HCT116 (cell line): ENCODE data around the gene DHRS7B. TPM values are rescaled to one million over a fixed set of nuclear protein-coding genes. Genes with fewer than 3 reads are reported as not detected.

Experiments
- ATAC-seq: fragments of 200-7000 bp; cut with Tn5 transposase; 2 replicates; pipeline ENCODE4 v1.9.1; 2020; ENCODE audit warnings: mild to moderate bottlenecking, moderate library complexity
- BruUV-seq: library from RNA; stranded (reverse); fragments of 400-500 nt; replicated peaks from 2 replicates; lab custom pipeline; 2021; lab: Mats Ljungman, UMichigan
- CTCF ChIA-PET: fragments of 300-600 bp; sonication (Branson Sonifier 250); formaldehyde crosslinking; loops from one replicate; lab custom pipeline; 2021; ENCODE audit warnings: antibody characterized with exemption; lab: Charles Lee
- POLR2A ChIA-PET: fragments of 300-600, 350-600 bp; sonication (Branson Sonifier 250); formaldehyde crosslinking; loops from one replicate; lab custom pipeline; 2021; ENCODE audit warnings: antibody characterized with exemption; lab: Charles Lee
- RAD21 ChIA-PET, 2 experiments: fragments of 300-600 bp; sonication (Branson Sonifier 250); formaldehyde crosslinking; loops; one replicate each; lab custom pipeline; 2023; ENCODE audit warnings: low total read pairs in 2 of 2; ENCODE audit not compliant: uncharacterized antibody in 2 of 2, unreplicated experiment in 2 of 2, low non-redundant PET in 1 of 2; lab: Charles Lee
- DNase-seq: peaks from one replicate; pipeline ENCODE4 v3.0.0-alpha.2; 2010; ENCODE audit warnings: low read depth, low spot score
- H2AFZ ChIP-seq: fragments of 200-600 bp; shearing (Covaris generic), sonication (generic); 2 replicates; pipeline ENCODE4 v1.6.1; 2017; ENCODE audit warnings: low read depth, mixed run types, mixed read lengths, antibody characterized with exemption, low read length; ENCODE audit not compliant: poor library complexity, severe bottlenecking
- H3K27ac ChIP-seq: 2 replicates; pipeline ENCODE4 v1.5.1; 2012; ENCODE audit warnings: low read depth, low read length
- H3K27me3 ChIP-seq: fragments of 200-600 bp; sonication (generic); 2 replicates; pipeline ENCODE4 v1.6.1; 2016; ENCODE audit warnings: mixed run types, low read length, mixed read lengths; ENCODE audit not compliant: insufficient read depth
- H3K36me3 ChIP-seq, 2 experiments: fragments of 200-500 bp in 1 of 2; fragments of 200-600 bp in 1 of 2; sonication (Bioruptor generic) in 1 of 2; sonication (generic) in 1 of 2; 2 replicates each; pipeline versions ENCODE4 v1.5.1 to v1.6.1; 2014 to 2016; ENCODE audit warnings: low read length in 2 of 2, inconsistent platforms in 1 of 2, mixed read lengths in 1 of 2, mixed run types in 1 of 2; ENCODE audit not compliant: insufficient read depth in 2 of 2, control insufficient read depth in 1 of 2
- H3K4me1 ChIP-seq, 2 experiments: fragments of 200-600 bp in 1 of 2; sonication (generic) in 1 of 2; 2 replicates each; pipeline versions ENCODE4 v1.5.1 to v1.6.1; 2012 to 2017; ENCODE audit warnings: low read length in 2 of 2, inconsistent platforms in 1 of 2, mild to moderate bottlenecking in 1 of 2, mixed read lengths in 1 of 2, mixed run types in 1 of 2, moderate library complexity in 1 of 2; ENCODE audit not compliant: insufficient read depth in 2 of 2, control insufficient read depth in 1 of 2
- H3K4me2 ChIP-seq: fragments of 200-600 bp; sonication (generic); 2 replicates; pipeline ENCODE4 v1.6.1; 2017; ENCODE audit warnings: mixed run types, low read length, mixed read lengths
- H3K4me3 ChIP-seq, 2 experiments: fragments of 200-600 bp in 1 of 2; sonication (generic) in 1 of 2; replicated peaks in 1 of 2; 2 replicates each; pipeline ENCODE4 v1.5.1; 2011 to 2016; ENCODE audit warnings: low read length in 2 of 2, control low read depth in 1 of 2, low read depth in 1 of 2, mild to moderate bottlenecking in 1 of 2, mixed read lengths in 1 of 2, mixed run types in 1 of 2
- H3K79me2 ChIP-seq: fragments of 200-600 bp; sonication (generic); 2 replicates; pipeline ENCODE4 v1.6.1; 2017; ENCODE audit warnings: mild to moderate bottlenecking, mixed run types, low read length, moderate library complexity, mixed read lengths; ENCODE audit not compliant: insufficient read depth
- H3K9ac ChIP-seq: fragments of 200-600 bp; sonication (generic); 2 replicates; pipeline ENCODE4 v1.6.1; 2016; ENCODE audit warnings: low read length, mixed read lengths
- H3K9me2 ChIP-seq: fragments of 200-600 bp; sonication (generic), shearing (Covaris generic); 2 replicates; pipeline ENCODE4 v1.6.1; 2017; ENCODE audit warnings: mixed run types, mild to moderate bottlenecking, moderate library complexity; ENCODE audit not compliant: insufficient read depth
- H3K9me3 ChIP-seq, 2 experiments: fragments of 200-500 bp in 1 of 2; fragments of 200-600 bp in 1 of 2; sonication (Bioruptor generic) in 1 of 2; sonication (generic) in 1 of 2; 2 replicates each; pipeline ENCODE4 v1.6.1; 2014 to 2017; ENCODE audit warnings: low read length in 2 of 2, mixed read lengths in 2 of 2, inconsistent platforms in 1 of 2, low read depth in 1 of 2, mild to moderate bottlenecking in 1 of 2, mixed run types in 1 of 2, moderate library complexity in 1 of 2; ENCODE audit not compliant: control insufficient read depth in 1 of 2, insufficient read depth in 1 of 2
- H4K20me1 ChIP-seq: fragments of 200-600 bp; sonication (generic), shearing (Covaris generic); 2 replicates; pipeline ENCODE4 v1.6.1; 2017; ENCODE audit warnings: mixed run types, mild to moderate bottlenecking, moderate library complexity; ENCODE audit not compliant: insufficient read depth
- CBX3 ChIP-seq: IDR thresholded peaks from 2 replicates; pipeline ENCODE4 v1.6.1; 2012; ENCODE audit warnings: low read depth
- CEBPB ChIP-seq: IDR thresholded peaks from 2 replicates; pipeline ENCODE4 v1.6.1; 2012; ENCODE audit warnings: low read depth
- EGR1 ChIP-seq: IDR thresholded peaks from 2 replicates; pipeline ENCODE4 v1.6.1; 2012; ENCODE audit warnings: low read depth
- ELF1 ChIP-seq: IDR thresholded peaks from 2 replicates; pipeline ENCODE4 v1.6.1; 2012; ENCODE audit warnings: low read depth, borderline replicate concordance
- EZH2 ChIP-seq: fragments of 200-600 bp; sonication (generic); IDR thresholded peaks from 2 replicates; pipeline ENCODE4 v1.6.1; 2017; ENCODE audit warnings: antibody characterized with exemption, mixed run types
- EZH2phosphoT487 ChIP-seq: fragments of 200-600 bp; IDR thresholded peaks from 2 replicates; pipeline ENCODE4 v1.6.1; 2018; ENCODE audit warnings: antibody characterized with exemption, borderline replicate concordance
- FOSL1 ChIP-seq: IDR thresholded peaks from 2 replicates; pipeline ENCODE4 v1.6.1; 2012; ENCODE audit warnings: low read depth
- JUND ChIP-seq: IDR thresholded peaks from 2 replicates; pipeline ENCODE4 v1.6.1; 2012
- POLR2A ChIP-seq: IDR thresholded peaks from 2 replicates; pipeline ENCODE4 v1.7.0; 2011; ENCODE audit warnings: borderline replicate concordance; ENCODE audit not compliant: insufficient read depth, insufficient read length; ENCODE audit errors: extremely low read depth
- SIN3A ChIP-seq: IDR thresholded peaks from 2 replicates; pipeline ENCODE4 v1.6.1; 2012; ENCODE audit warnings: low read depth
- SP1 ChIP-seq: IDR thresholded peaks from 2 replicates; pipeline ENCODE4 v1.6.1; 2012; ENCODE audit warnings: low read depth
- TCF7L2 ChIP-seq: IDR thresholded peaks from 2 replicates; pipeline ENCODE4 v1.7.0; 2011; ENCODE audit warnings: borderline replicate concordance, inconsistent platforms; ENCODE audit not compliant: insufficient read depth, insufficient read length; ENCODE audit errors: extremely low read depth
- YY1 ChIP-seq: IDR thresholded peaks from 2 replicates; pipeline ENCODE4 v1.6.1; 2011; ENCODE audit warnings: low read length, low read depth, moderate library complexity, mild to moderate bottlenecking; ENCODE audit not compliant: insufficient replicate concordance; ENCODE audit errors: extremely low read depth
- ZFX ChIP-seq: fragments of 450-650 bp; IDR thresholded peaks from 2 replicates; pipeline ENCODE4 v1.6.1; 2017
- ZNF274 ChIP-seq: fragments of 200-500 bp; sonication (Bioruptor generic); IDR thresholded peaks from 2 replicates; pipeline ENCODE4 v1.6.1; 2014; ENCODE audit warnings: mild to moderate bottlenecking, low read depth, low read length, inconsistent platforms
- intact Hi-C: fragments of 100-400 bp; cut with micrococcal nuclease; formaldehyde crosslinking; loops from 2 replicates; pipeline ENCODE4 v1.10.0; 2022
- total RNA-seq: library from RNA; stranded (reverse); gene quantifications from one replicate; pipeline ENCODE4 v1.2.1, GENCODE V29; 2021; ENCODE audit not compliant: unreplicated experiment
- TF ChIP-seq, protein P1 (sequence below): IDR thresholded peaks from 2 replicates; pipeline ENCODE4 v1.6.1; 2012
- TF ChIP-seq, protein P2 (sequence below): IDR thresholded peaks from 2 replicates; pipeline ENCODE4 v1.6.1; 2012; ENCODE audit warnings: low read depth
- TF ChIP-seq, protein P3 (sequence below), 3 experiments: fragments of 200-600 bp in 1 of 3; sonication (generic) in 1 of 3; IDR thresholded peaks in 2 of 3; conservative IDR thresholded peaks in 1 of 3; 2 replicates each; pipeline ENCODE4 v1.5.1; 2012 to 2017; ENCODE audit warnings: low read depth in 2 of 3, low read length in 2 of 3, antibody characterized with exemption in 1 of 3, borderline replicate concordance in 1 of 3, control low read depth in 1 of 3, mild to moderate bottlenecking in 1 of 3, mixed read lengths in 1 of 3, mixed run types in 1 of 3, moderate library complexity in 1 of 3; ENCODE audit not compliant: insufficient read depth in 1 of 3
- TF ChIP-seq, protein P4 (sequence below): IDR thresholded peaks from 2 replicates; pipeline ENCODE4 v1.6.1; 2012
- TF ChIP-seq, protein P5 (sequence below): IDR thresholded peaks from 2 replicates; pipeline ENCODE4 v1.6.1; 2011; ENCODE audit warnings: mild to moderate bottlenecking, low read length, moderate library complexity; ENCODE audit not compliant: insufficient replicate concordance; ENCODE audit errors: extremely low read depth

DHRS7B gene
- total RNA-seq, 1 experiment from 2014 or later: 19.6 TPM

DNA sequence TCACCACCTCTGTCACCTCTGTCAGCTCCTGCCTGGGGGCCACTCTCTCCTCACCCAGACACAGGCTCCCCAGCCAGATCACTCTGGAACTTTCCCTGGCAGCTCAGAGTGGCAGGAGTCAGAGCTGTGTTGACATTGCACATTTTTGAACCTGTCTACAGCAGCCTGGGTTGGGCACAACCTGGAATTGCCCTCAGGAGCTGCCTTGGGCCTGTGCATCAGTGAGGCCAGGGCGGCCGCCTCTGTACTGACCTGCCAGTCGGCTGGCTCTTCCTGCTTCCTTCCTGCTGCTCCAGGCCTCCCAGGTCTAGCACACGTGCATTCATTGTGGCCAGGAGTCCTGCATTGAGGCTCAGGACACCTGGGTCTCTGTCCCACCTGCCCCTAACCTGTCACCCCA is 101.3 kb downstream of the DHRS7B start:
- ChIA-PET CTCF (no interaction called here), RAD21 (no interaction called here), POLR2A (no interaction called here)
- Histone ChIP-seq H3K9me3 (no peaks in the 10 kb centered on the region), H3K9ac (no peak overlapping the region), H3K4me1 (no peaks in the 10 kb centered on the region), H3K79me2 (no peaks in the 10 kb centered on the region), H3K9me2 (no peaks in the 10 kb centered on the region), H3K36me3 (no peaks in the 10 kb centered on the region), H3K27ac (no peak overlapping the region), H3K4me3 (no peak overlapping the region), H4K20me1 (no peaks in the 10 kb centered on the region), H3K27me3 (no peaks in the 10 kb centered on the region), H3K4me2 (no peak overlapping the region), H2AFZ (no peak overlapping the region)
- DNase-seq (no peak), ATAC-seq (peak; percentile 33; the same call in 1 of the 2 replicates)
- TF ChIP-seq POLR2A: no peak
- no peak for TF ChIP-seq CBX3
- TF ChIP-seq, protein P1, sequence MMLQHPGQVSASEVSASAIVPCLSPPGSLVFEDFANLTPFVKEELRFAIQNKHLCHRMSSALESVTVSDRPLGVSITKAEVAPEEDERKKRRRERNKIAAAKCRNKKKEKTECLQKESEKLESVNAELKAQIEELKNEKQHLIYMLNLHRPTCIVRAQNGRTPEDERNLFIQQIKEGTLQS: no peak
- TF ChIP-seq CEBPB: no peak
- TF ChIP-seq EZH2phosphoT487: no peak
- no peak for TF ChIP-seq TCF7L2
- no peak for TF ChIP-seq ZNF274
- TF ChIP-seq, protein P2, sequence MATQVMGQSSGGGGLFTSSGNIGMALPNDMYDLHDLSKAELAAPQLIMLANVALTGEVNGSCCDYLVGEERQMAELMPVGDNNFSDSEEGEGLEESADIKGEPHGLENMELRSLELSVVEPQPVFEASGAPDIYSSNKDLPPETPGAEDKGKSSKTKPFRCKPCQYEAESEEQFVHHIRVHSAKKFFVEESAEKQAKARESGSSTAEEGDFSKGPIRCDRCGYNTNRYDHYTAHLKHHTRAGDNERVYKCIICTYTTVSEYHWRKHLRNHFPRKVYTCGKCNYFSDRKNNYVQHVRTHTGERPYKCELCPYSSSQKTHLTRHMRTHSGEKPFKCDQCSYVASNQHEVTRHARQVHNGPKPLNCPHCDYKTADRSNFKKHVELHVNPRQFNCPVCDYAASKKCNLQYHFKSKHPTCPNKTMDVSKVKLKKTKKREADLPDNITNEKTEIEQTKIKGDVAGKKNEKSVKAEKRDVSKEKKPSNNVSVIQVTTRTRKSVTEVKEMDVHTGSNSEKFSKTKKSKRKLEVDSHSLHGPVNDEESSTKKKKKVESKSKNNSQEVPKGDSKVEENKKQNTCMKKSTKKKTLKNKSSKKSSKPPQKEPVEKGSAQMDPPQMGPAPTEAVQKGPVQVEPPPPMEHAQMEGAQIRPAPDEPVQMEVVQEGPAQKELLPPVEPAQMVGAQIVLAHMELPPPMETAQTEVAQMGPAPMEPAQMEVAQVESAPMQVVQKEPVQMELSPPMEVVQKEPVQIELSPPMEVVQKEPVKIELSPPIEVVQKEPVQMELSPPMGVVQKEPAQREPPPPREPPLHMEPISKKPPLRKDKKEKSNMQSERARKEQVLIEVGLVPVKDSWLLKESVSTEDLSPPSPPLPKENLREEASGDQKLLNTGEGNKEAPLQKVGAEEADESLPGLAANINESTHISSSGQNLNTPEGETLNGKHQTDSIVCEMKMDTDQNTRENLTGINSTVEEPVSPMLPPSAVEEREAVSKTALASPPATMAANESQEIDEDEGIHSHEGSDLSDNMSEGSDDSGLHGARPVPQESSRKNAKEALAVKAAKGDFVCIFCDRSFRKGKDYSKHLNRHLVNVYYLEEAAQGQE: no peak
- TF ChIP-seq ELF1: no peak
- TF ChIP-seq, protein P3, sequence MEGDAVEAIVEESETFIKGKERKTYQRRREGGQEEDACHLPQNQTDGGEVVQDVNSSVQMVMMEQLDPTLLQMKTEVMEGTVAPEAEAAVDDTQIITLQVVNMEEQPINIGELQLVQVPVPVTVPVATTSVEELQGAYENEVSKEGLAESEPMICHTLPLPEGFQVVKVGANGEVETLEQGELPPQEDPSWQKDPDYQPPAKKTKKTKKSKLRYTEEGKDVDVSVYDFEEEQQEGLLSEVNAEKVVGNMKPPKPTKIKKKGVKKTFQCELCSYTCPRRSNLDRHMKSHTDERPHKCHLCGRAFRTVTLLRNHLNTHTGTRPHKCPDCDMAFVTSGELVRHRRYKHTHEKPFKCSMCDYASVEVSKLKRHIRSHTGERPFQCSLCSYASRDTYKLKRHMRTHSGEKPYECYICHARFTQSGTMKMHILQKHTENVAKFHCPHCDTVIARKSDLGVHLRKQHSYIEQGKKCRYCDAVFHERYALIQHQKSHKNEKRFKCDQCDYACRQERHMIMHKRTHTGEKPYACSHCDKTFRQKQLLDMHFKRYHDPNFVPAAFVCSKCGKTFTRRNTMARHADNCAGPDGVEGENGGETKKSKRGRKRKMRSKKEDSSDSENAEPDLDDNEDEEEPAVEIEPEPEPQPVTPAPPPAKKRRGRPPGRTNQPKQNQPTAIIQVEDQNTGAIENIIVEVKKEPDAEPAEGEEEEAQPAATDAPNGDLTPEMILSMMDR (IDR thresholded peaks at IDR 0.05 in 2 of 3, conservative IDR thresholded peaks at IDR 0.05 in 1 of 3; ENCODE audit: borderline replicate concordance in 1 of 3, insufficient read depth in 1 of 3, low read depth in 2 of 3, low read length in 2 of 3): no peak
- TF ChIP-seq, protein P4, sequence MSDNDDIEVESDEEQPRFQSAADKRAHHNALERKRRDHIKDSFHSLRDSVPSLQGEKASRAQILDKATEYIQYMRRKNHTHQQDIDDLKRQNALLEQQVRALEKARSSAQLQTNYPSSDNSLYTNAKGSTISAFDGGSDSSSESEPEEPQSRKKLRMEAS: no peak
- no peak for TF ChIP-seq ZFX
- no peak for TF ChIP-seq JUND
- no peak for TF ChIP-seq FOSL1
- no peak for TF ChIP-seq EGR1
- TF ChIP-seq, protein P5, sequence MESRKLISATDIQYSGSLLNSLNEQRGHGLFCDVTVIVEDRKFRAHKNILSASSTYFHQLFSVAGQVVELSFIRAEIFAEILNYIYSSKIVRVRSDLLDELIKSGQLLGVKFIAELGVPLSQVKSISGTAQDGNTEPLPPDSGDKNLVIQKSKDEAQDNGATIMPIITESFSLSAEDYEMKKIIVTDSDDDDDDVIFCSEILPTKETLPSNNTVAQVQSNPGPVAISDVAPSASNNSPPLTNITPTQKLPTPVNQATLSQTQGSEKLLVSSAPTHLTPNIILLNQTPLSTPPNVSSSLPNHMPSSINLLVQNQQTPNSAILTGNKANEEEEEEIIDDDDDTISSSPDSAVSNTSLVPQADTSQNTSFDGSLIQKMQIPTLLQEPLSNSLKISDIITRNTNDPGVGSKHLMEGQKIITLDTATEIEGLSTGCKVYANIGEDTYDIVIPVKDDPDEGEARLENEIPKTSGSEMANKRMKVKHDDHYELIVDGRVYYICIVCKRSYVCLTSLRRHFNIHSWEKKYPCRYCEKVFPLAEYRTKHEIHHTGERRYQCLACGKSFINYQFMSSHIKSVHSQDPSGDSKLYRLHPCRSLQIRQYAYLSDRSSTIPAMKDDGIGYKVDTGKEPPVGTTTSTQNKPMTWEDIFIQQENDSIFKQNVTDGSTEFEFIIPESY: no peak
- TF ChIP-seq SP1: no peak
- TF ChIP-seq SIN3A: no peak
- no peak for TF ChIP-seq YY1
- TF ChIP-seq EZH2: no peak
- no TSS peak for BruUV-seq
- intact Hi-C loops: no loop called here
